ENCODE data around the gene PRPF6.

Gene PRPF6

DNA sequence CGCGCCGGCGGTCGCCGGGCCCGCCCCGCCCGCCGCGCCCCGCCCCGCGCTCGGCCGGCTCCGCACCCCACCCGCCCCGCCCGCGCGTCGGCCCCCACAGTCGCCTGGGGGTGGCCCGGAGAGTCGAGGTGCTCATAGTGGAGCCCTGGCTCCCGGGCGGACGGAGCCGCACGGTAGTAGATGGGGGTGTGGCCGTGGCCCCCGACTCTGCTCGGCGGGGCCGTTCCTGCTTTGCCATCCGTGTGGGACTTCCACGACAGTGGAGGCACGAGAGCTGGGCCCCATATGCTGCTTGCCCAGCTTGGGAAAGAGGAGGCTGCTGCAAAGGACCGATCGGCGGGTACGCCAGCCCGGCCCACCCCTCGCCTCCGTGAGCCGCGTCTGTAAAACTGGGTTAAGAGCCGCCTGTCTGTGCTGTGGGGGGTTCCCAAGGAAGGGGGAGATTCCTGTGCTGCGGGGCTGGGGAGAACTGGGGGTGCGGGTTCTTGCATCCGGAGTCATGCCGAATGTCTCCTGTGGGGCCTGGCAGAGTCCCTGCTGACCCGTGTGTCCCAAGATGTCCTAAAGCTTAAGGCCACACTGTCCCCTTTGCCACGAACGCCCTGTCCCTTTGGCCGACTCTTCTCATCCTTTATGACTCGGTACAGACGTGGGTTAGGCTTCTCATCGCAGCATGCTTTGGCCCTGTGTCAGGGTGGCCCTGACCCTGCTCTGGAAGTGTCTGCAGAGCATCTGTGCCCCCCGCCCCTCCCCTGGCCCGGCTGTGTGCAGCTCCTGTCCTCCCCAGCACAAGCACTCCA, 99.3 kb downstream of the PRPF6 start, which contains the start of gene OPRL1:
Gene OPRL1, plus strand, starts transcription at position 70 of the 800 bp plus-strand sequence. CDS start 12,639 bp downstream, outside the sequence.
- DNase-seq (ENCODE audit: low spot score) = no peak
- TF ChIP-seq, protein P1, sequence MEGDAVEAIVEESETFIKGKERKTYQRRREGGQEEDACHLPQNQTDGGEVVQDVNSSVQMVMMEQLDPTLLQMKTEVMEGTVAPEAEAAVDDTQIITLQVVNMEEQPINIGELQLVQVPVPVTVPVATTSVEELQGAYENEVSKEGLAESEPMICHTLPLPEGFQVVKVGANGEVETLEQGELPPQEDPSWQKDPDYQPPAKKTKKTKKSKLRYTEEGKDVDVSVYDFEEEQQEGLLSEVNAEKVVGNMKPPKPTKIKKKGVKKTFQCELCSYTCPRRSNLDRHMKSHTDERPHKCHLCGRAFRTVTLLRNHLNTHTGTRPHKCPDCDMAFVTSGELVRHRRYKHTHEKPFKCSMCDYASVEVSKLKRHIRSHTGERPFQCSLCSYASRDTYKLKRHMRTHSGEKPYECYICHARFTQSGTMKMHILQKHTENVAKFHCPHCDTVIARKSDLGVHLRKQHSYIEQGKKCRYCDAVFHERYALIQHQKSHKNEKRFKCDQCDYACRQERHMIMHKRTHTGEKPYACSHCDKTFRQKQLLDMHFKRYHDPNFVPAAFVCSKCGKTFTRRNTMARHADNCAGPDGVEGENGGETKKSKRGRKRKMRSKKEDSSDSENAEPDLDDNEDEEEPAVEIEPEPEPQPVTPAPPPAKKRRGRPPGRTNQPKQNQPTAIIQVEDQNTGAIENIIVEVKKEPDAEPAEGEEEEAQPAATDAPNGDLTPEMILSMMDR (IDR thresholded peaks at IDR 0.05) = no peak
- Histone ChIP-seq H3K27ac (peak within 1 kb of the TSS; percentile 58 to 92), H3K4me3 (peak within 1 kb of the TSS; percentile 80)

DNA sequence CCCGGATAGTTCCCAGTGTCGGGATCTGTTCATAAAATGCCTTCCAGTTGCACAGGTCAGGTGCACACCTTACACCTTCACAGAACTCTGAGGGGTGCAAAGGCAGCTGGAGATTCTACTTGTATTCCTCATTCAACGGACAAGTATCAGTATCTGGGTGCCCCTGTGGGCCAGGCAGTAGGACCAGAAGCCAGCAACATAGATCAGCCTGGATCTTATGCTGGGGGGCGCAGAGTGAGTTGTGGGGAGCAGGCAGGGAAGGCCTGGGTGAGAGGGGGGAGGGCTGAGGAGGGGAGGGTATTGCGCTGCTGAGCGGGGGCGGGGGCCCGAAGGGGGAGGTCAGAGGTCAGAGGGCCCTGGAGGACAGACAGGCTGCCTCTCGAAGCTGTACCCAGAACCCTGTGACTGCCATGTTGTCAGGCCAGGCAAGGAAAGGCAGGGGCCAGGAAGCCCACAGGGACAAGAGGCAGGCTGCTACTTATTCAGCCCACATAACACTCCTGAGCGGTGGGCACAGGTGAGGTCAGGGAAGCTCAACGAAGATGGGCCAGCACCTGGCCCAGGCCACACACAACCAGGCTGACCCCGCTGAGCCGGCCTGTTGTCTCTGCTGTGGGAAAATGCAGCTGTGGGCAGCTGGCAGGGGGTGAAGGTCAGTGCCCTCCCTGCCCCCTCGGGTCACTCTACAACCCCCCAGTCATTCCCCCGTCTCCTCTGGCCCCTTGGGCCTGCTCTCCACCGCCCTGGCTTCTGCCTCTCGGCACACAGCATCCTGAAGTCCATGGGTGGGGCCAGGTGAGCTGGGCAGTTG, 100.1 kb downstream of the PRPF6 start:
- TF ChIP-seq, protein P1 (IDR thresholded peaks at IDR 0.05) = no peak
- peak overlapping the region; percentile 80 for H3K4me3 ChIP-seq
- peak overlapping the region in 1 of 2 donors; percentile 92 for H3K27ac ChIP-seq
- no peak for DNase-seq (ENCODE audit: low spot score)

DNA sequence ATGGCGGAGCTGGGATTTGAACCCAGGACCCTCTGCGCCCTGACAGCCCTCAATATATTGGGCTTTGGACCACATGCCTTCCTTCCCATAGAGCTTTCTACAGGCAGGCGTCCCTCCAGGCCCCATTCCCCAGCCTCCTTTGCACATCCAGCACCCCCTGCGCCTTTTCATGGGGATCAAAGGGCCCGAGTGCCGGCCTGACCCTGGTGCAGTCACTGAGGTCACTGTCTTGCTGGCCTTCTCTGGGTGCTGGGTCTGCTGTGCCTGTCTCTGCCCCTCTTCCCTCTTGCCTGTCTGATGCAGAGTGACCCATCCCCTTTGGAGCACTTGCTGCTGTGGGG, 100.7 kb downstream of the PRPF6 start:
- TF ChIP-seq, protein P1 (IDR thresholded peaks at IDR 0.05) = no peak
- no peak for DNase-seq (ENCODE audit: low spot score)
- H3K4me3 ChIP-seq = no peak overlapping the region
- H3K27ac ChIP-seq = no peak overlapping the region

DNA sequence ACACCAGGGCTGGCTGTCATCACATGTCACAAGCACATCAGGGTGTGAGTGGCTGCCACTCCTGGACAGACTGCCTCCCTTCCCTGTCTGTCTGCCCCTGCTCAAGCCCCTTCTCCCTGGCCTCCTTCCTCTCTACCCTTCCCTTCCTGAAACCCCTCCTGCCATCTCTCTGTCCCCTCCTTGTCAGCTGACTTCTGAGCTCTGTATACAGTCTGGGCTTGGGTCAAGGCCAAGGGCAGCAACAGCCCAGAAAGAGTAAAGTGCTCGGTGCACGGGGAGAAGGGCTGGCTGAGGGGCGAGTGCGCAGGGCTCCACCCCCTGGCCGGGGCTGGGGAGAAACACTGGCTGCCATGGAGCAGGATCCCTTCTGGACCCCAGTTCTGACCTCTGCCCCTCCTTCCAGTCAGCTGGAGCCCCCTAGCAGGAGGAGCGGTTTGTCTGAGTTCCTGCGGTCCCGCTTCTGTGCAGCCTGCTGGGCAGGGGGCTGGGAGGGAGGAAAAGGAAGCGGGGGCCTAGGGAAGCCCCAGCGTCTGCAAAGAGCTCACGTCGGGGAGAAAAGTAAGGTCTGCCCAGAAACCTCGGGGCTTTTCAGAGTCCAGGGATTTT, 101.3 kb downstream of the PRPF6 start:
- H3K27ac ChIP-seq = no peak overlapping the region
- DNase-seq (ENCODE audit: low spot score) = no peak
- TF ChIP-seq, protein P1 (IDR thresholded peaks at IDR 0.05) = no peak
- H3K4me3 ChIP-seq = no peak overlapping the region
